Liver (tissue), 9 donors: Measurements from ENCODE around the gene SYMPK. TPM values are rescaled to one million over a fixed set of nuclear protein-coding genes. Genes with fewer than 3 reads are reported as not detected.

Experiments
- DNase-seq: peaks from one replicate; pipeline ENCODE4 v3.0.0-alpha.2; 2017; ENCODE audit warnings: low spot score
- H3K27ac ChIP-seq, 2 donors: one replicate each; pipeline ENCODE4 v1.7.0; 2013; ENCODE audit warnings: inconsistent platforms in 2 of 2, low read length in 2 of 2, control low read depth in 1 of 2, low read depth in 1 of 2, mild to moderate bottlenecking in 1 of 2
- H3K27me3 ChIP-seq, 4 donors: one replicate each; pipeline versions ENCODE4 v1.6.1 to v1.7.0; 2013; ENCODE audit warnings: low read length in 3 of 4, inconsistent platforms in 1 of 4, mild to moderate bottlenecking in 1 of 4, moderate library complexity in 1 of 4; ENCODE audit not compliant: control insufficient read depth in 4 of 4, insufficient read depth in 4 of 4
- H3K36me3 ChIP-seq, 4 donors: one replicate each; pipeline versions ENCODE4 v1.6.1 to v1.7.0; 2013; ENCODE audit warnings: low read length in 3 of 4, mild to moderate bottlenecking in 3 of 4, low read depth in 1 of 4, moderate library complexity in 1 of 4; ENCODE audit not compliant: control insufficient read depth in 4 of 4, insufficient read depth in 3 of 4
- H3K4me1 ChIP-seq, 4 donors: one replicate each; pipeline versions ENCODE4 v1.6.1 to v1.7.0; 2013; ENCODE audit warnings: low read length in 3 of 4, mild to moderate bottlenecking in 3 of 4, moderate library complexity in 1 of 4; ENCODE audit not compliant: control insufficient read depth in 4 of 4, insufficient read depth in 4 of 4
- H3K4me3 ChIP-seq, 3 donors: one replicate each; pipeline versions ENCODE4 v1.6.1 to v1.7.0; 2013; ENCODE audit warnings: low read length in 3 of 3, control low read depth in 1 of 3, low read depth in 1 of 3, mild to moderate bottlenecking in 1 of 3
- H3K9ac ChIP-seq, 2 donors: one replicate each; pipeline ENCODE4 v1.7.0; 2013; ENCODE audit warnings: low read length in 2 of 2, mild to moderate bottlenecking in 2 of 2, moderate library complexity in 2 of 2, control low read depth in 1 of 2, low read depth in 1 of 2
- H3K9me3 ChIP-seq, 4 donors: one replicate each; pipeline versions ENCODE4 v1.6.1 to v1.7.0; 2013; ENCODE audit warnings: low read length in 3 of 4; ENCODE audit not compliant: control insufficient read depth in 4 of 4
- EGR1 ChIP-seq, 2 donors: IDR thresholded peaks; 2 replicates each; pipeline ENCODE4 v1.6.1; 2016 to 2018; ENCODE audit warnings: antibody characterized with exemption in 2 of 2, low read depth in 2 of 2
- FOXA1 ChIP-seq: IDR thresholded peaks from 2 replicates; pipeline ENCODE4 v1.6.1; 2016; ENCODE audit warnings: antibody characterized with exemption
- FOXA2 ChIP-seq: IDR thresholded peaks from 2 replicates; pipeline ENCODE4 v1.6.1; 2016; ENCODE audit warnings: antibody characterized with exemption
- GABPA ChIP-seq, 2 donors: IDR thresholded peaks in 1 of 2; conservative IDR thresholded peaks in 1 of 2; 2 replicates each; pipeline ENCODE4 v1.6.1; 2016; ENCODE audit warnings: antibody characterized with exemption in 2 of 2, mild to moderate bottlenecking in 1 of 2, moderate library complexity in 1 of 2
- HNF4A ChIP-seq, 2 donors: conservative IDR thresholded peaks; 2 replicates each; pipeline ENCODE4 v1.6.1; 2016; ENCODE audit warnings: antibody characterized with exemption in 2 of 2, mild to moderate bottlenecking in 2 of 2
- HNF4G ChIP-seq: IDR thresholded peaks from 2 replicates; pipeline ENCODE4 v1.6.1; 2016; ENCODE audit warnings: antibody characterized with exemption
- NR2F2 ChIP-seq: IDR thresholded peaks from 2 replicates; pipeline ENCODE4 v1.6.1; 2016; ENCODE audit warnings: antibody characterized with exemption
- RAD21 ChIP-seq, 2 donors: IDR thresholded peaks; 2 replicates each; pipeline ENCODE4 v1.6.1; 2016; ENCODE audit warnings: antibody characterized with exemption in 2 of 2, mild to moderate bottlenecking in 2 of 2
- RXRA ChIP-seq, 2 donors: IDR thresholded peaks; 2 replicates each; pipeline ENCODE4 v1.6.1; 2017 to 2018; ENCODE audit warnings: antibody characterized with exemption in 2 of 2, mild to moderate bottlenecking in 1 of 2
- TAF1 ChIP-seq: conservative IDR thresholded peaks from 2 replicates; pipeline ENCODE4 v1.6.1; 2016; ENCODE audit warnings: antibody characterized with exemption, mild to moderate bottlenecking
- YY1 ChIP-seq: IDR thresholded peaks from 2 replicates; pipeline ENCODE4 v1.6.1; 2016; ENCODE audit warnings: antibody characterized with exemption, mild to moderate bottlenecking
- WGBS: extraction: QIAGEN DNeasy Blood & Tissue Kit; methylation state at CpG from one replicate; pipeline ENCODE4 v1.1.7; 2013; 5-methylcytosine and 5-hydroxymethylcytosine counted together
- polyA plus RNA-seq, 2 donors: library from polyadenylated mRNA; stranded (reverse) in 1 of 2; unstranded in 1 of 2; fragments of 200-250 nt in 1 of 2; fragments of >200 nt in 1 of 2; fragmentation: Nextera tagmentation in 1 of 2; extraction: Ambion mirVana in 1 of 2; gene quantifications; one replicate each; pipeline versions ENCODE4 v1.2.1 to v1.2.3, GENCODE V29; 2013 to 2015
- total RNA-seq, 2 donors: library from RNA; depleted of rRNA; stranded (reverse); fragments of >200 nt; gene quantifications; one replicate each; pipeline ENCODE4 v1.2.3, GENCODE V29; 2014
- TF ChIP-seq, protein P1 (sequence below): IDR thresholded peaks from 2 replicates; pipeline ENCODE4 v1.6.1; 2016; ENCODE audit warnings: antibody characterized with exemption, mild to moderate bottlenecking
- TF ChIP-seq, protein P2 (sequence below): IDR thresholded peaks from 2 replicates; pipeline ENCODE4 v1.6.1; 2016; ENCODE audit warnings: antibody characterized with exemption
- TF ChIP-seq, protein P3 (sequence below): IDR thresholded peaks from 2 replicates; pipeline ENCODE4 v1.6.1; 2016; ENCODE audit warnings: antibody characterized with exemption
- TF ChIP-seq, protein P4 (sequence below): fragments of 150-350 bp; IDR thresholded peaks from 2 replicates; pipeline ENCODE4 v1.5.1; 2017; ENCODE audit warnings: improper control_type of control experiment, low read depth, low read length; ENCODE audit not compliant: missing input control
- donor health status: healthy.
- donor health status: healthy.
- donor health status: healthy.
- donor health status: healthy.
- donor health status: healthy.

SYMPK gene
- total and polyA plus RNA-seq, 4 donors: 5.5 to 26.1 (median 24.1) TPM

DNA sequence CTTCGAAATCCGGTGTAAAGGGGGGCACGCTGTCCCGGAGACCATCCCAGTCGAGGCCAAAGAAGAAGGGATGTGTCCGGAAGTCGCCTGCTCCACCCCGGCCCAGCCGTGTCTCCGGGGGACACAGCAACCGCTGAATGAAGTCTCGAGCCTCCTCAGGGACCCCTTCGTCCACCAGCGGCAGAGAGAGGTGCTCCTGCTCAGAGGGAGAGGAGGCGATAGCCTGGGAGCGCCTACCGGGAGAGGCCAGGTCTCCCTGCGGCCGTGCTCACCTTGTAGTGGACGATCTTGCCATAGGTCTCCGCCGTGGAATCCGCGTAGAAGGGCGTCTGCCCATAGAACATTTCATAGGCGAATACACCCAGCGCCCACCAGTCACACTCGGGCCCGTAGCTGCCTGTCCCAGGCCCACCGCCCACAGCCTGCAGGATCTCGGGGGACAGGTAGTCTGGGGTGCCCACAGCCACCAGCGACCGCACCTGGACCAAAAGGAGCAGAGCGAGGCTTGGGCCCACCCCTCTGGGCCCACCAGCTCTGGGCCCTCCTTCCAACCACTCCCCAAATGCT, 85.5 kb downstream of the SYMPK start:
- Histone ChIP-seq H3K9ac (no peak overlapping the region), H3K9me3 (no peaks in the 10 kb centered on the region), H3K4me3 (no peak overlapping the region), H3K36me3 (no peaks in the 10 kb centered on the region), H3K27me3 (no peaks in the 10 kb centered on the region), H3K4me1 (peaks cover 3 to 34% (median 14%) of the 10 kb centered on the region in 4 donors), H3K27ac (no peak overlapping the region)
- 97% methylated on average over 34 of the region's 34 CpGs for WGBS
- TF ChIP-seq, protein P1, sequence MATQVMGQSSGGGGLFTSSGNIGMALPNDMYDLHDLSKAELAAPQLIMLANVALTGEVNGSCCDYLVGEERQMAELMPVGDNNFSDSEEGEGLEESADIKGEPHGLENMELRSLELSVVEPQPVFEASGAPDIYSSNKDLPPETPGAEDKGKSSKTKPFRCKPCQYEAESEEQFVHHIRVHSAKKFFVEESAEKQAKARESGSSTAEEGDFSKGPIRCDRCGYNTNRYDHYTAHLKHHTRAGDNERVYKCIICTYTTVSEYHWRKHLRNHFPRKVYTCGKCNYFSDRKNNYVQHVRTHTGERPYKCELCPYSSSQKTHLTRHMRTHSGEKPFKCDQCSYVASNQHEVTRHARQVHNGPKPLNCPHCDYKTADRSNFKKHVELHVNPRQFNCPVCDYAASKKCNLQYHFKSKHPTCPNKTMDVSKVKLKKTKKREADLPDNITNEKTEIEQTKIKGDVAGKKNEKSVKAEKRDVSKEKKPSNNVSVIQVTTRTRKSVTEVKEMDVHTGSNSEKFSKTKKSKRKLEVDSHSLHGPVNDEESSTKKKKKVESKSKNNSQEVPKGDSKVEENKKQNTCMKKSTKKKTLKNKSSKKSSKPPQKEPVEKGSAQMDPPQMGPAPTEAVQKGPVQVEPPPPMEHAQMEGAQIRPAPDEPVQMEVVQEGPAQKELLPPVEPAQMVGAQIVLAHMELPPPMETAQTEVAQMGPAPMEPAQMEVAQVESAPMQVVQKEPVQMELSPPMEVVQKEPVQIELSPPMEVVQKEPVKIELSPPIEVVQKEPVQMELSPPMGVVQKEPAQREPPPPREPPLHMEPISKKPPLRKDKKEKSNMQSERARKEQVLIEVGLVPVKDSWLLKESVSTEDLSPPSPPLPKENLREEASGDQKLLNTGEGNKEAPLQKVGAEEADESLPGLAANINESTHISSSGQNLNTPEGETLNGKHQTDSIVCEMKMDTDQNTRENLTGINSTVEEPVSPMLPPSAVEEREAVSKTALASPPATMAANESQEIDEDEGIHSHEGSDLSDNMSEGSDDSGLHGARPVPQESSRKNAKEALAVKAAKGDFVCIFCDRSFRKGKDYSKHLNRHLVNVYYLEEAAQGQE: no peak
- TF ChIP-seq YY1 (no peak), FOXA1 (no peak), FOXA2 (no peak), EGR1 (IDR thresholded peaks at IDR 0.05; ENCODE audit: low read depth in 2 of 2) (no peak), TAF1 (no peak), HNF4G (no peak), RXRA (IDR thresholded peaks at IDR 0.05) (no peak), GABPA (IDR thresholded peaks at IDR 0.05 in 1 of 2, conservative IDR thresholded peaks at IDR 0.05 in 1 of 2) (no peak), NR2F2 (no peak), RAD21 (IDR thresholded peaks at IDR 0.05) (no peak), HNF4A (conservative IDR thresholded peaks at IDR 0.05) (no peak)
- TF ChIP-seq, protein P2, sequence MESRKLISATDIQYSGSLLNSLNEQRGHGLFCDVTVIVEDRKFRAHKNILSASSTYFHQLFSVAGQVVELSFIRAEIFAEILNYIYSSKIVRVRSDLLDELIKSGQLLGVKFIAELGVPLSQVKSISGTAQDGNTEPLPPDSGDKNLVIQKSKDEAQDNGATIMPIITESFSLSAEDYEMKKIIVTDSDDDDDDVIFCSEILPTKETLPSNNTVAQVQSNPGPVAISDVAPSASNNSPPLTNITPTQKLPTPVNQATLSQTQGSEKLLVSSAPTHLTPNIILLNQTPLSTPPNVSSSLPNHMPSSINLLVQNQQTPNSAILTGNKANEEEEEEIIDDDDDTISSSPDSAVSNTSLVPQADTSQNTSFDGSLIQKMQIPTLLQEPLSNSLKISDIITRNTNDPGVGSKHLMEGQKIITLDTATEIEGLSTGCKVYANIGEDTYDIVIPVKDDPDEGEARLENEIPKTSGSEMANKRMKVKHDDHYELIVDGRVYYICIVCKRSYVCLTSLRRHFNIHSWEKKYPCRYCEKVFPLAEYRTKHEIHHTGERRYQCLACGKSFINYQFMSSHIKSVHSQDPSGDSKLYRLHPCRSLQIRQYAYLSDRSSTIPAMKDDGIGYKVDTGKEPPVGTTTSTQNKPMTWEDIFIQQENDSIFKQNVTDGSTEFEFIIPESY: no peak
- TF ChIP-seq, protein P3, sequence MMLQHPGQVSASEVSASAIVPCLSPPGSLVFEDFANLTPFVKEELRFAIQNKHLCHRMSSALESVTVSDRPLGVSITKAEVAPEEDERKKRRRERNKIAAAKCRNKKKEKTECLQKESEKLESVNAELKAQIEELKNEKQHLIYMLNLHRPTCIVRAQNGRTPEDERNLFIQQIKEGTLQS: no peak
- no peak for DNase-seq

DNA sequence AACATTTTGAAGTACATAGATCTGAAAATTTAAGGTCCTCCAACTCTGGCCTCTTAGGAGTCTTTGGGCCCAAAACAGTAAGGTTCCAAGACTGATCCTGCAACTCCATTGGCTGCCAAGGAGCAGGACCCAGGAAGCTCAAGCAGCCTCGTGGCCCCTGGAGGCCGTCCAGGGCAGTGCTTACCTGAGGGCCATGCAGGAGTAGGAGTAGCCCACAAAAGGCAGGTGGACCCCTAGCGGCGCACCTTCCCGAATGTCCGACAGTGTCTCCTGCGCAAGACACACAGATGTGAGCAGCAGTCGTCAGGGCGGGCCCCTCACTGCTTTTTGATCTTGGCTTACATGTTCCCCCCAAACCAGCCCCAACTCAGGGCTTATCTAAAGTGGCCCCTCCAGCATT, 88.2 kb downstream of the SYMPK start:
- Histone ChIP-seq H3K4me3 (no peak overlapping the region), H3K9ac (no peak overlapping the region), H3K27me3 (no peaks in the 10 kb centered on the region), H3K4me1 (peaks cover 6 to 48% (median 28%) of the 10 kb centered on the region in 4 donors), H3K9me3 (no peaks in the 10 kb centered on the region), H3K27ac (peak overlapping the region in 1 of 2 donors; percentile 32), H3K36me3 (no peaks in the 10 kb centered on the region)
- TF ChIP-seq NR2F2 (no peak), TAF1 (no peak), RXRA (IDR thresholded peaks at IDR 0.05) (no peak)
- TF ChIP-seq, protein P4, sequence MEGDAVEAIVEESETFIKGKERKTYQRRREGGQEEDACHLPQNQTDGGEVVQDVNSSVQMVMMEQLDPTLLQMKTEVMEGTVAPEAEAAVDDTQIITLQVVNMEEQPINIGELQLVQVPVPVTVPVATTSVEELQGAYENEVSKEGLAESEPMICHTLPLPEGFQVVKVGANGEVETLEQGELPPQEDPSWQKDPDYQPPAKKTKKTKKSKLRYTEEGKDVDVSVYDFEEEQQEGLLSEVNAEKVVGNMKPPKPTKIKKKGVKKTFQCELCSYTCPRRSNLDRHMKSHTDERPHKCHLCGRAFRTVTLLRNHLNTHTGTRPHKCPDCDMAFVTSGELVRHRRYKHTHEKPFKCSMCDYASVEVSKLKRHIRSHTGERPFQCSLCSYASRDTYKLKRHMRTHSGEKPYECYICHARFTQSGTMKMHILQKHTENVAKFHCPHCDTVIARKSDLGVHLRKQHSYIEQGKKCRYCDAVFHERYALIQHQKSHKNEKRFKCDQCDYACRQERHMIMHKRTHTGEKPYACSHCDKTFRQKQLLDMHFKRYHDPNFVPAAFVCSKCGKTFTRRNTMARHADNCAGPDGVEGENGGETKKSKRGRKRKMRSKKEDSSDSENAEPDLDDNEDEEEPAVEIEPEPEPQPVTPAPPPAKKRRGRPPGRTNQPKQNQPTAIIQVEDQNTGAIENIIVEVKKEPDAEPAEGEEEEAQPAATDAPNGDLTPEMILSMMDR: peak; percentile 2
- 80% methylated on average over 9 of the region's 9 CpGs for WGBS
- peak; percentile 34 for DNase-seq
